ENCODE data around the gene WDFY3.
A peak's percentile ranks its signal among the peaks of the same experiment; 100 is the strongest.

- TF ChIP-seq, protein P1, sequence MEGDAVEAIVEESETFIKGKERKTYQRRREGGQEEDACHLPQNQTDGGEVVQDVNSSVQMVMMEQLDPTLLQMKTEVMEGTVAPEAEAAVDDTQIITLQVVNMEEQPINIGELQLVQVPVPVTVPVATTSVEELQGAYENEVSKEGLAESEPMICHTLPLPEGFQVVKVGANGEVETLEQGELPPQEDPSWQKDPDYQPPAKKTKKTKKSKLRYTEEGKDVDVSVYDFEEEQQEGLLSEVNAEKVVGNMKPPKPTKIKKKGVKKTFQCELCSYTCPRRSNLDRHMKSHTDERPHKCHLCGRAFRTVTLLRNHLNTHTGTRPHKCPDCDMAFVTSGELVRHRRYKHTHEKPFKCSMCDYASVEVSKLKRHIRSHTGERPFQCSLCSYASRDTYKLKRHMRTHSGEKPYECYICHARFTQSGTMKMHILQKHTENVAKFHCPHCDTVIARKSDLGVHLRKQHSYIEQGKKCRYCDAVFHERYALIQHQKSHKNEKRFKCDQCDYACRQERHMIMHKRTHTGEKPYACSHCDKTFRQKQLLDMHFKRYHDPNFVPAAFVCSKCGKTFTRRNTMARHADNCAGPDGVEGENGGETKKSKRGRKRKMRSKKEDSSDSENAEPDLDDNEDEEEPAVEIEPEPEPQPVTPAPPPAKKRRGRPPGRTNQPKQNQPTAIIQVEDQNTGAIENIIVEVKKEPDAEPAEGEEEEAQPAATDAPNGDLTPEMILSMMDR (IDR thresholded peaks at IDR 0.05 in 2 of 3, conservative IDR thresholded peaks at IDR 0.05 in 1 of 3; ENCODE audit: borderline replicate concordance in 1 of 3, insufficient read depth in 1 of 3, low read depth in 2 of 3, low read length in 2 of 3): no peak; a peak in 1 of 6 replicates
- TF ChIP-seq POLR2A (IDR thresholded peaks at IDR 0.05; ENCODE audit: borderline replicate concordance, extremely low read depth, insufficient read depth, insufficient read length) (no peak), REST (IDR thresholded peaks at IDR 0.05; ENCODE audit: low read depth) (no peak), FOSL1 (IDR thresholded peaks at IDR 0.05; ENCODE audit: low read depth) (no peak), EZH2phosphoT487 (IDR thresholded peaks at IDR 0.05; ENCODE audit: borderline replicate concordance) (no peak), EZH2 (IDR thresholded peaks at IDR 0.05) (no peak), ELF1 (IDR thresholded peaks at IDR 0.05; ENCODE audit: borderline replicate concordance, low read depth) (0 out of 2 replicates have a peak, but pooled peaks have one; percentile 10), YY1 (IDR thresholded peaks at IDR 0.05; ENCODE audit: extremely low read depth, insufficient replicate concordance, low read depth, low read length) (no peak), SP1 (IDR thresholded peaks at IDR 0.05; ENCODE audit: low read depth) (peak; percentile 42; the same call in 1 of the 2 replicates)
Observed at GRCh38 chr4:84681486-84682274, 284.8 kb downstream of the WDFY3 start.

All from HCT116 (cell line).